ENCODE results near the gene ORC5. TPM values are rescaled to one million over a fixed set of nuclear protein-coding genes. Genes with fewer than 3 reads are reported as not detected.

ORC5 gene
- total RNA-seq = 10 to 100 TPM; 12.9 to 17.6 TPM

GRCh38 chr7:104207731-104208420 is at the start of gene ORC5:
ORC5 (minus strand) TSS chr7:104208013; CDS start chr7:104207904, 109 bp downstream.
- ATAC-seq = peak; percentile 100
- Histone ChIP-seq H3K9me3 (no peaks in the 10 kb centered on the region), H3K27me3 (no peaks in the 10 kb centered on the region), H3K27ac (peak within 1 kb of the TSS; percentile 33 to 77 (median 60)), H3K4me3 (peak within 1 kb of the TSS; percentile 30 to 35), H3K36me3 (replicated peaks in 1 of 2; ENCODE audit: insufficient read depth in 1 of 2, low read depth in 2 of 2) (peaks cover 0 to 5% of the 10 kb centered on the region in 2 donors), H3K4me1 (peaks cover 23% of the 10 kb centered on the region)
- intact Hi-C loops (cut with DNase I) = no loop called here
- peak; percentile 69 to 77 (median 72) for DNase-seq
- TF ChIP-seq CTCF (IDR thresholded peaks at IDR 0.05) (no peak), POLR2A (IDR thresholded peaks at IDR 0.05) (peak; percentile 48 to 84 (median 81))
- 0 to 1% methylated on average over 12 to 35 of the region's 47 CpGs for WGBS, 2 donors

- H3K4me3 ChIP-seq = no peak overlapping the region
- WGBS, 2 donors = 77 to 78% methylated on average over 5 of the region's 5 CpGs
- no peaks in the 10 kb centered on the region for H3K4me1 ChIP-seq
- no peaks in the 10 kb centered on the region for H3K9me3 ChIP-seq
- intact Hi-C loops (cut with DNase I) = no loop called here
- ATAC-seq (no peak), DNase-seq (no peak)
- H3K27me3 ChIP-seq = no peaks in the 10 kb centered on the region
- no peak overlapping the region for H3K27ac ChIP-seq
- no peak for TF ChIP-seq POLR2A (IDR thresholded peaks at IDR 0.05)
- TF ChIP-seq CTCF (IDR thresholded peaks at IDR 0.05) = no peak
- no peaks in the 10 kb centered on the region for H3K36me3 ChIP-seq (replicated peaks in 1 of 2; ENCODE audit: insufficient read depth in 1 of 2, low read depth in 2 of 2)
Measured at GRCh38 chr7:104255616-104256015, 47.8 kb upstream of the ORC5 start.

- intact Hi-C loops (cut with DNase I) = no loop called here
- no peak overlapping the region for H3K27ac ChIP-seq
- H3K4me3 ChIP-seq = no peak overlapping the region
- DNase-seq (no peak), ATAC-seq (no peak)
- no peaks in the 10 kb centered on the region for H3K27me3 ChIP-seq
- no peaks in the 10 kb centered on the region for H3K9me3 ChIP-seq
- no peaks in the 10 kb centered on the region for H3K4me1 ChIP-seq
- TF ChIP-seq CTCF (IDR thresholded peaks at IDR 0.05) = no peak
- TF ChIP-seq POLR2A (IDR thresholded peaks at IDR 0.05) = no peak
- WGBS, 2 donors = 84 to 88% methylated on average over 4 of the region's 4 CpGs
- no peaks in the 10 kb centered on the region for H3K36me3 ChIP-seq (replicated peaks in 1 of 2; ENCODE audit: insufficient read depth in 1 of 2, low read depth in 2 of 2)
Measured at GRCh38 chr7:104255194-104255593, 47.4 kb upstream of the ORC5 start.

GRCh38 chr7:104254696-104255095 is 46.9 kb upstream of the ORC5 start:
- 80 to 81% methylated on average over 1 of the region's 1 CpG for WGBS, 2 donors

More at GRCh38 chr7:104254696-104255095, 46.9 kb upstream of the ORC5 start:
- Histone ChIP-seq H3K27ac (no peak overlapping the region), H3K4me3 (no peak overlapping the region), H3K4me1 (no peaks in the 10 kb centered on the region), H3K9me3 (no peaks in the 10 kb centered on the region), H3K36me3 (replicated peaks in 1 of 2; ENCODE audit: insufficient read depth in 1 of 2, low read depth in 2 of 2) (no peaks in the 10 kb centered on the region), H3K27me3 (no peaks in the 10 kb centered on the region)
- no peak for DNase-seq
- TF ChIP-seq POLR2A (IDR thresholded peaks at IDR 0.05) (no peak), CTCF (IDR thresholded peaks at IDR 0.05) (no peak)
- intact Hi-C loops (cut with DNase I) = no loop called here
- ATAC-seq = no peak

Data from body of pancreas (tissue), 4 donors.